ENCODE data around the gene FHOD3. TPM values are rescaled to one million over a fixed set of nuclear protein-coding genes. Genes with fewer than 3 reads are reported as not detected.
A peak's percentile ranks its signal among the peaks of the same experiment; 100 is the strongest.

The FHOD3 gene
- total and polyA plus RNA-seq, 2 of the 13 experiments (the other 11 are each of a cell fraction or from before 2014, with no cell fraction given) = 0.07 TPM; not detected in 1

- H3K4me3 ChIP-seq (replicated peaks in 1 of 3; ENCODE audit: insufficient read depth in 1 of 3, low read depth in 2 of 3, low read length in 3 of 3) = no peak overlapping the region
- no peaks in the 10 kb centered on the region for H3K36me3 ChIP-seq (replicated peaks in 1 of 2; ENCODE audit: control insufficient read depth in 1 of 2, insufficient read depth in 2 of 2, low read length in 2 of 2)
- no peaks in the 10 kb centered on the region for H3K9me3 ChIP-seq (ENCODE audit: low read length)
- TF ChIP-seq CTCF (CRISPR knock-in tag; IDR thresholded peaks at IDR 0.05) (peak; percentile 54), E2F2 (CRISPR knock-in tag; IDR thresholded peaks at IDR 0.05; ENCODE audit: borderline replicate concordance) (no peak), SMC3 (IDR thresholded peaks at IDR 0.05; ENCODE audit: low read length) (peak; percentile 49; the same call in 1 of the 2 replicates), STAG1 (CRISPR knock-in tag; IDR thresholded peaks at IDR 0.05) (peak; percentile 46)
- BruUV-seq (replicated peaks) = no TSS peak
- WGBS (ENCODE audit: low lambda C conversion rate) = 2% methylated on average over 1 of the region's 1 CpG
- H4K20me1 ChIP-seq (ENCODE audit: insufficient read depth, low read length) = no peaks in the 10 kb centered on the region
- intact Hi-C loops (cut with micrococcal nuclease; ENCODE audit: unreplicated experiment) = loop anchor here (2.0 kb wide), 2 partner anchors 116 to 316 kb away; partner anchors contain the start of gene FHOD3
- H3K27me3 ChIP-seq (ENCODE audit: control insufficient read depth in 1 of 2, insufficient read depth in 2 of 2, low read length in 2 of 2) = no peaks in the 10 kb centered on the region
- H3K27ac ChIP-seq (ENCODE audit: extremely low read length, insufficient read depth, low read length) = no peak overlapping the region
- FAIRE-seq (no peak), ATAC-seq (peak; percentile 92), DNase-seq (ENCODE audit: low spot score) (peak; percentile 29)
- no peak overlapping the region for H2AFZ ChIP-seq (ENCODE audit: low read length)
- in situ Hi-C loops (cut with HindIII; ENCODE audit: extremely low pct_ligation_motif_present, low pct_unique_long_range_greater_than_20kb) = loop anchor here (10.0 kb wide), 1 partner anchor 318 kb away; no protein-coding TSS in a partner anchor
- H3K9ac ChIP-seq (ENCODE audit: insufficient read depth, low read depth, low read length) = no peak overlapping the region
- CTCF ChIA-PET (ENCODE audit: low intra/inter-chr PET ratio, low total read pairs) = interaction anchor here (0.6 kb wide), 1 partner anchor 317 kb away, joined by 3 read pairs; no protein-coding TSS in a partner anchor
- no peaks in the 10 kb centered on the region for H3K79me2 ChIP-seq (ENCODE audit: insufficient read depth, low read length)
- POLR2A ChIA-PET = no interaction called here
- H3K4me1 ChIP-seq (ENCODE audit: insufficient read depth, low read length) = no peaks in the 10 kb centered on the region
- H3K4me2 ChIP-seq (ENCODE audit: low read depth, low read length) = no peak overlapping the region
Observed at GRCh38 chr18:36412778-36413177, 115.3 kb downstream of the FHOD3 start.

GRCh38 chr18:36415171-36415570 lies 117.7 kb downstream of the FHOD3 start:
- Histone ChIP-seq H3K4me2 (ENCODE audit: low read depth, low read length) (no peak overlapping the region), H3K36me3 (replicated peaks in 1 of 2; ENCODE audit: control insufficient read depth in 1 of 2, insufficient read depth in 2 of 2, low read length in 2 of 2) (no peaks in the 10 kb centered on the region), H3K79me2 (ENCODE audit: insufficient read depth, low read length) (no peaks in the 10 kb centered on the region), H2AFZ (ENCODE audit: low read length) (no peak overlapping the region), H3K4me1 (ENCODE audit: insufficient read depth, low read length) (no peaks in the 10 kb centered on the region), H4K20me1 (ENCODE audit: insufficient read depth, low read length) (no peaks in the 10 kb centered on the region), H3K9ac (ENCODE audit: insufficient read depth, low read depth, low read length) (no peak overlapping the region), H3K9me3 (ENCODE audit: low read length) (no peaks in the 10 kb centered on the region), H3K4me3 (replicated peaks in 1 of 3; ENCODE audit: insufficient read depth in 1 of 3, low read depth in 2 of 3, low read length in 3 of 3) (no peak overlapping the region), H3K27me3 (ENCODE audit: control insufficient read depth in 1 of 2, insufficient read depth in 2 of 2, low read length in 2 of 2) (no peaks in the 10 kb centered on the region), H3K27ac (ENCODE audit: extremely low read length, insufficient read depth, low read length) (no peak overlapping the region)
- in situ Hi-C loops (cut with HindIII; ENCODE audit: extremely low pct_ligation_motif_present, low pct_unique_long_range_greater_than_20kb) = loop anchor here (10.0 kb wide), 1 partner anchor 320 kb away; no protein-coding TSS in a partner anchor
- ChIA-PET POLR2A (no interaction called here), CTCF (ENCODE audit: low intra/inter-chr PET ratio, low total read pairs) (no interaction called here)
- TF ChIP-seq GTF2F1 (IDR thresholded peaks at IDR 0.05; ENCODE audit: low read length) (no peak), FUBP1 (CRISPR knock-in tag; IDR thresholded peaks at IDR 0.05; ENCODE audit: borderline replicate concordance) (no peak)
- 0% methylated on average over 1 of the region's 1 CpG for WGBS (ENCODE audit: low lambda C conversion rate)
- BruUV-seq (replicated peaks) = no TSS peak
- FAIRE-seq (no peak), ATAC-seq (no peak), DNase-seq (ENCODE audit: low spot score) (no peak)
- intact Hi-C loops (cut with micrococcal nuclease; ENCODE audit: unreplicated experiment) = no loop called here

Data from HepG2 (cell line).